Thoracic aorta (tissue), 2 donors: ENCODE data around the gene LRRTM4. TPM values are rescaled to one million over a fixed set of nuclear protein-coding genes. Genes with fewer than 3 reads are reported as not detected.
"Not testable (repeated sequence)": the region's sequence is repeated elsewhere in the genome, so short reads cannot be mapped to it uniquely, and the experiment has no call there.

Experiments
- ATAC-seq: fragments of 150-250 bp; one replicate; pipeline ENCODE4 v1.8.0; 2017; ENCODE audit warnings: low read depth; ENCODE audit not compliant: insufficient number of reproducible peaks, low FRiP score
- DNase-seq: peaks from one replicate; pipeline ENCODE4 v3.0.0-alpha.2; 2020; ENCODE audit warnings: low spot score
- H3K27ac ChIP-seq, 2 donors: fragments of 200-600 bp; sonication (generic); 1 replicate in 1 of 2; 2 replicates in 1 of 2; pipeline ENCODE4 v1.5.1; 2016; ENCODE audit warnings: mild to moderate bottlenecking in 2 of 2, moderate library complexity in 2 of 2
- H3K27me3 ChIP-seq: fragments of 200-600 bp; sonication (generic); replicated peaks from 2 replicates; pipeline ENCODE4 v1.6.0; 2016; ENCODE audit warnings: mild to moderate bottlenecking; ENCODE audit not compliant: insufficient read depth
- H3K36me3 ChIP-seq: fragments of 200-600 bp; sonication (generic); one replicate; pipeline ENCODE4 v1.5.1; 2016
- H3K4me1 ChIP-seq, 2 donors: fragments of 200-600 bp; sonication (generic); 1 replicate in 1 of 2; 2 replicates in 1 of 2; pipeline versions ENCODE4 v1.5.1 to v1.6.0; 2016; ENCODE audit warnings: low read depth in 2 of 2, mild to moderate bottlenecking in 1 of 2; ENCODE audit not compliant: control insufficient read depth in 1 of 2
- H3K4me3 ChIP-seq: fragments of 200-600 bp; sonication (generic); 2 replicates; pipeline ENCODE4 v1.5.1; 2016; ENCODE audit warnings: mild to moderate bottlenecking
- H3K9me3 ChIP-seq: fragments of 200-600 bp; sonication (generic); 2 replicates; pipeline ENCODE4 v1.5.1; 2016
- total RNA-seq, 2 donors: library from RNA; depleted of rRNA; stranded (reverse); fragments of >200 nt; gene quantifications; one replicate each; pipeline versions ENCODE4 v1.1.0 to v1.2.3, GENCODE V29; 2016
- TF ChIP-seq, protein P1 (sequence below): fragments of 200-600 bp; sonication (generic); IDR thresholded peaks from one replicate; pipeline ENCODE4 v1.5.1; 2019; ENCODE audit warnings: antibody characterized with exemption

The LRRTM4 gene
- total RNA-seq, 2 donors from 2014 or later: not detected

DNA sequence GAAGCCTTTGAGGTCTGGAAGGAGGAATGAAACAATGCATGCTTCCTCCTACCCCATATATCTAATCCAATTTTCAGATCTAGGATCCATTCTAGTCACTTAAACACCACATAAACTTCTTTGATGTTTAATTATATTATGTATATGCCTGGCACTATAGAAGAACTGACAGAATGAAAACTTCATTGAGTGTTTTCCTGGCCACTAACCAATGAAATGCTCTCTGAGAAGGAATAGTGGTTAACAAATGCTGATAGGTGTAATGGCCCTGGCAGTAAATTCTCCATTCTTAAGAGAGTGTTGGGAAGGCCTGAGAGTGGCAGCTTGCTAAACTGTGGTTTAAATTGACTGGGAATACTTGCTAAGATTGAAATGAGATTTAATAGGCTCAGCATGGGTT is 710.0 kb downstream of the LRRTM4 start:
- no peak for ATAC-seq
- DNase-seq: no peak

GRCh38 chr2:76809136-76809535 is 713.0 kb downstream of the LRRTM4 start:
- no peaks in the 10 kb centered on the region for H3K27me3 ChIP-seq
- no peaks in the 10 kb centered on the region for H3K9me3 ChIP-seq
- ATAC-seq (no peak), DNase-seq (no peak)
- no peak overlapping the region for H3K27ac ChIP-seq
- no peaks in the 10 kb centered on the region for H3K4me1 ChIP-seq
- H3K4me3 ChIP-seq: no peak overlapping the region
- no peaks in the 10 kb centered on the region for H3K36me3 ChIP-seq
- TF ChIP-seq, protein P1, sequence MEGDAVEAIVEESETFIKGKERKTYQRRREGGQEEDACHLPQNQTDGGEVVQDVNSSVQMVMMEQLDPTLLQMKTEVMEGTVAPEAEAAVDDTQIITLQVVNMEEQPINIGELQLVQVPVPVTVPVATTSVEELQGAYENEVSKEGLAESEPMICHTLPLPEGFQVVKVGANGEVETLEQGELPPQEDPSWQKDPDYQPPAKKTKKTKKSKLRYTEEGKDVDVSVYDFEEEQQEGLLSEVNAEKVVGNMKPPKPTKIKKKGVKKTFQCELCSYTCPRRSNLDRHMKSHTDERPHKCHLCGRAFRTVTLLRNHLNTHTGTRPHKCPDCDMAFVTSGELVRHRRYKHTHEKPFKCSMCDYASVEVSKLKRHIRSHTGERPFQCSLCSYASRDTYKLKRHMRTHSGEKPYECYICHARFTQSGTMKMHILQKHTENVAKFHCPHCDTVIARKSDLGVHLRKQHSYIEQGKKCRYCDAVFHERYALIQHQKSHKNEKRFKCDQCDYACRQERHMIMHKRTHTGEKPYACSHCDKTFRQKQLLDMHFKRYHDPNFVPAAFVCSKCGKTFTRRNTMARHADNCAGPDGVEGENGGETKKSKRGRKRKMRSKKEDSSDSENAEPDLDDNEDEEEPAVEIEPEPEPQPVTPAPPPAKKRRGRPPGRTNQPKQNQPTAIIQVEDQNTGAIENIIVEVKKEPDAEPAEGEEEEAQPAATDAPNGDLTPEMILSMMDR: no peak

More for the DNA sequence above, 710.0 kb downstream of the LRRTM4 start:
- no peaks in the 10 kb centered on the region for H3K9me3 ChIP-seq
- H3K27me3 ChIP-seq: no peaks in the 10 kb centered on the region
- H3K4me1 ChIP-seq: no peaks in the 10 kb centered on the region
- TF ChIP-seq, protein P1: no peak
- H3K27ac ChIP-seq: no peak overlapping the region
- H3K4me3 ChIP-seq: no peak overlapping the region
- H3K36me3 ChIP-seq: no peaks in the 10 kb centered on the region

GRCh38 chr2:76808732-76809131 is 713.4 kb downstream of the LRRTM4 start:
- H3K4me1 ChIP-seq: no peaks in the 10 kb centered on the region
- H3K27ac ChIP-seq: no peak overlapping the region
- no peaks in the 10 kb centered on the region for H3K9me3 ChIP-seq
- no peaks in the 10 kb centered on the region for H3K27me3 ChIP-seq
- H3K36me3 ChIP-seq: no peaks in the 10 kb centered on the region
- no peak overlapping the region for H3K4me3 ChIP-seq
- DNase-seq: no peak
- ATAC-seq: no peak
- TF ChIP-seq, protein P1: no peak

DNA sequence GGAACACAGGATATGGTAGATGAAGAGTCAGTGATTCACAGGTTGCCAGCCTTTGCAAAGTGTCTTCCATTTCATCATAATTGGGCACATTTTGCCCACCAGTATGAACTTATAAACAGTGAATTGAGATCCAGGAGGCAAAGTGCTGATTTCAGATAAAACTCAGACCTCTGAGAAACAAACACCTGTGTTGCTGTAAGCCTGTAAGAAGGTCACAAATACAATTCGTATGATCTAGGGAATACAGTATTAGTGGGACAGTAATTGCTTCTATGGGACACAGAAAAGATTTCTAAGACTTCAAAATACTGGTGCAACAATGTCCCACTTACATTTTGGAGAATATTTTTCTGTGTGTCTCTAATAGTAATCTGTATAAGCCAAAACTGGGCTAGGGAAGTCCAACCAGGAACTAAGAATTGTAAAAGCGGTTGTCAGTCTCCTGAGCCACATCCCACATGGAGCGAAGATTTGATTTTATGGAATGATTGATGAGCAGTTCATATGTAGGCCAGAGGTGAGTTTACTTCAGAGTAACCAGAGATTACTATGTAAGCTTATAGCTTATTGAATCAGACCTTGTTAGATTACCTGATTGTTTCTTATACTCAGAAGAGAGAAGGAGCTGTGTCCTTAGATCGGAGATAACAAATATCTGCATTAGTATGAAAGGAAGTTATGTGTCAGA is 728.4 kb downstream of the LRRTM4 start:
- H3K4me3 ChIP-seq: no peak overlapping the region
- H3K27ac ChIP-seq: no peak overlapping the region
- H3K9me3 ChIP-seq: no peaks in the 10 kb centered on the region
- no peaks in the 10 kb centered on the region for H3K27me3 ChIP-seq
- ATAC-seq: no peak
- TF ChIP-seq, protein P1: no peak
- H3K36me3 ChIP-seq: no peaks in the 10 kb centered on the region
- no peaks in the 10 kb centered on the region for H3K4me1 ChIP-seq
- no peak for DNase-seq

- H3K9me3 ChIP-seq, H3K27ac ChIP-seq, ATAC-seq, H3K27me3 ChIP-seq, H3K4me1 ChIP-seq, DNase-seq, H3K4me3 ChIP-seq, H3K36me3 ChIP-seq: not testable (repeated sequence)
These were observed 740.9 kb downstream of the LRRTM4 start for GRCh38 chr2:76781313-76781712.

- no peak overlapping the region for H3K4me3 ChIP-seq
- ATAC-seq: no peak
- TF ChIP-seq, protein P1: no peak
These were observed 758.9 kb downstream of the LRRTM4 start for GRCh38 chr2:76763276-76763675.

More at GRCh38 chr2:76763276-76763675, 758.9 kb downstream of the LRRTM4 start:
- Histone ChIP-seq H3K36me3 (no peaks in the 10 kb centered on the region), H3K27ac (no peak overlapping the region), H3K27me3 (no peaks in the 10 kb centered on the region), H3K9me3 (no peaks in the 10 kb centered on the region), H3K4me1 (no peaks in the 10 kb centered on the region)
- DNase-seq: no peak
